Stimulated activated CD4-positive, alpha-beta T cell treated with anti-CD3 and anti-CD28 coated beads, TNF-alpha, amount 100 ng/mL, for 48 hours (primary cell): ENCODE measurements around the gene ZNF230.

ENCODE experiments used
- DNase-seq, 3 donors: peaks; one replicate each; pipeline ENCODE4 v3.0.0-alpha.2; 2020; ENCODE audit warnings: low read depth in 3 of 3

ZNF230 gene

GRCh38 chr19:44002566-44003460 is at the start of gene ZNF230:
Gene ZNF230, plus strand, starts transcription at chr19:44002957. Its CDS starts 4,122 bp downstream, at chr19:44007079.
- peak; percentile 65 to 77 (median 75) for DNase-seq

- DNase-seq = no peak
Measured at GRCh38 chr19:43956827-43957226, 45.9 kb upstream of the ZNF230 start.

GRCh38 chr19:43957891-43958290 is 44.9 kb upstream of the ZNF230 start:
- DNase-seq = no peak

- no peak for DNase-seq
Measured at GRCh38 chr19:43960411-43960810, 42.3 kb upstream of the ZNF230 start.

- DNase-seq = no peak
Measured at GRCh38 chr19:43966079-43966694, 36.6 kb upstream of the ZNF230 start.

GRCh38 chr19:43976732-43977131 is 26.0 kb upstream of the ZNF230 start:
- DNase-seq = no peak

- DNase-seq = no peak
Measured at GRCh38 chr19:43983544-43983911, 19.2 kb upstream of the ZNF230 start.

- peak; percentile 45 to 55 (median 50) for DNase-seq
Measured at GRCh38 chr19:43983912-43984686, 18.7 kb upstream of the ZNF230 start, which contains the start of gene ZNF155. Gene ZNF155, plus strand, starts transcription at chr19:43984188. Its CDS starts 4,356 bp downstream, at chr19:43988544.

- no peak for DNase-seq
Measured at GRCh38 chr19:43984687-43985000, 18.1 kb upstream of the ZNF230 start.

- DNase-seq = no peak
Measured at GRCh38 chr19:43997631-43998290, 5.0 kb upstream of the ZNF230 start.

- no peak for DNase-seq
Measured at GRCh38 chr19:44002212-44002565, 568 bp upstream of the ZNF230 start.

GRCh38 chr19:44003461-44004009 is 778 bp downstream of the ZNF230 start:
- no peak for DNase-seq

- DNase-seq = no peak
Measured at GRCh38 chr19:44005973-44006372, 3.2 kb downstream of the ZNF230 start.

- no peak for DNase-seq
Measured at GRCh38 chr19:44007473-44007872, 4.7 kb downstream of the ZNF230 start.

GRCh38 chr19:44010468-44010867 is 7.7 kb downstream of the ZNF230 start:
- DNase-seq = no peak

- no peak for DNase-seq
Measured at GRCh38 chr19:44019498-44019897, 16.7 kb downstream of the ZNF230 start.

- DNase-seq = no peak
Measured at GRCh38 chr19:44021221-44021620, 18.5 kb downstream of the ZNF230 start.

GRCh38 chr19:44024900-44025216 is 22.1 kb downstream of the ZNF230 start:
- no peak for DNase-seq

- DNase-seq = peak; percentile 57 to 73 (median 63)
Measured at GRCh38 chr19:44025217-44025936, 22.6 kb downstream of the ZNF230 start, which contains the start of gene ZNF222. Gene ZNF222, plus strand, starts transcription at chr19:44025379. Its CDS starts 58 bp downstream, at chr19:44025437.

- no peak for DNase-seq
Measured at GRCh38 chr19:44026622-44027021, 23.9 kb downstream of the ZNF230 start.

- DNase-seq = no peak
Measured at GRCh38 chr19:44032001-44032610, 29.3 kb downstream of the ZNF230 start.
